ENCODE measurements around the gene SRSF8.
A peak's percentile ranks its signal among the peaks of the same experiment; 100 is the strongest.

Gene SRSF8

DNA sequence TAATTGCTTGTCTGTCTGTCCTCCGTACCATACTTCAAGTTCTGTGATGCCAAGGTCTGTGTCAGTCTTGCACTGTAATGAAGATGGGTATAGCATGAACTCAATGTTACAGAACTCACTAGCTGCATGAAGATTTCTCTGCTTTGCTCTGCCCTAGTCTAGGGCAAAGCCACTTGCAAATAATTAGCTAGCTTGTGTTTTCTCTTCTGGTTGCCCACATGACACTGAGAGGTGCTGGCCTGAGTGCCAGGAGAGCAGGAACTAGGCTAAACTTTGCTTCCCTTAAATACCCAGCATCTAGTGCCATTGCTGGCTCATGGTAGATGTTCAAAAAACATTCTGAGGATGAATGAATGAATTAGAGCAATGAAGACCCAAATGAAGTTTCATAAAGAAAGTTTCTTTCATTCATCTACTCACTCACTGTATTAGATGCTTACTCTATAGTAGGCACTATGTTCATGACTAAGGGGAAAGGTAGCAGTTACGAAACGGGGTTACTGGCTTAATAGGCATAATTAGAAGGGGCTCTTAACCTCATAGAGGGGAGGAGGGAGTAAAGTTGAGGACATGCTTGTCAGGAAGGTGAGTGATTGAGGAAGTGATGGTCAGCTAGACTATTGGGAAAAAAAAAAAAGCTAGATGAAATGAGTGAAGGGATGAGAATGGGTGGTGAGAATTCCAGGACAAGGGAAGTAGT lies 18.5 kb downstream of the SRSF8 start:
- Histone ChIP-seq H3K4me1 (ENCODE audit: control insufficient read depth, insufficient read depth, low read length) (peaks cover 21% of the 10 kb centered on the region), H3K36me3 (ENCODE audit: control insufficient read depth, insufficient read depth, low read length) (no peaks in the 10 kb centered on the region), H3K4me3 (ENCODE audit: low read depth, low read length) (no peak overlapping the region), H3K27me3 (ENCODE audit: control insufficient read depth, insufficient read depth, low read length) (peaks cover 25% of the 10 kb centered on the region), H3K9me3 (ENCODE audit: control insufficient read depth, insufficient read depth, low read depth, low read length) (no peaks in the 10 kb centered on the region), H3K9ac (ENCODE audit: low read length) (no peak overlapping the region), H3K27ac (ENCODE audit: low read depth, low read length) (no peak overlapping the region)

DNA sequence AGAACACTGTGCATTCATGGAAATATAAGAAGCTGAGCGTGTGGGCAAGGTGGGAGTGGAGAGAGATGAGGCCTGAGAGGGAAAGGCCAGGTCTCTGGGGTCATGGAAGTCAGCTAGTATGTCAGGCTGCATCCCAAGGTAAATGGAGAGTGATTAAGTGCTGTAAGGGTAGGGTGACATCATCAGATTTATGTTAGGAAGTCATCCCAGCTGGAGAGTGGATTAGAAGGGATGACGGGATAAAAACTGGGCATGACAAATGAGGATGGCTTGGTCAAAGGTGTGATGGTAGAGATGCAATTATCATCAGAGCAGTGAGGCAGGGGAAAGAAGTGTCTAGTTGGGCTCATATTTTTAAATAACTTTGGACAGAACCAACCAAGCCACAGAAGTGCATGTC lies 19.4 kb downstream of the SRSF8 start:
- peaks cover 18% of the 10 kb centered on the region for H3K4me1 ChIP-seq (ENCODE audit: control insufficient read depth, insufficient read depth, low read length)
- H3K9me3 ChIP-seq (ENCODE audit: control insufficient read depth, insufficient read depth, low read depth, low read length) = no peaks in the 10 kb centered on the region
- no peaks in the 10 kb centered on the region for H3K36me3 ChIP-seq (ENCODE audit: control insufficient read depth, insufficient read depth, low read length)
- peaks cover 34% of the 10 kb centered on the region for H3K27me3 ChIP-seq (ENCODE audit: control insufficient read depth, insufficient read depth, low read length)
- no peak overlapping the region for H3K4me3 ChIP-seq (ENCODE audit: low read depth, low read length)
- no peak overlapping the region for H3K27ac ChIP-seq (ENCODE audit: low read depth, low read length)
- H3K9ac ChIP-seq (ENCODE audit: low read length) = no peak overlapping the region

DNA sequence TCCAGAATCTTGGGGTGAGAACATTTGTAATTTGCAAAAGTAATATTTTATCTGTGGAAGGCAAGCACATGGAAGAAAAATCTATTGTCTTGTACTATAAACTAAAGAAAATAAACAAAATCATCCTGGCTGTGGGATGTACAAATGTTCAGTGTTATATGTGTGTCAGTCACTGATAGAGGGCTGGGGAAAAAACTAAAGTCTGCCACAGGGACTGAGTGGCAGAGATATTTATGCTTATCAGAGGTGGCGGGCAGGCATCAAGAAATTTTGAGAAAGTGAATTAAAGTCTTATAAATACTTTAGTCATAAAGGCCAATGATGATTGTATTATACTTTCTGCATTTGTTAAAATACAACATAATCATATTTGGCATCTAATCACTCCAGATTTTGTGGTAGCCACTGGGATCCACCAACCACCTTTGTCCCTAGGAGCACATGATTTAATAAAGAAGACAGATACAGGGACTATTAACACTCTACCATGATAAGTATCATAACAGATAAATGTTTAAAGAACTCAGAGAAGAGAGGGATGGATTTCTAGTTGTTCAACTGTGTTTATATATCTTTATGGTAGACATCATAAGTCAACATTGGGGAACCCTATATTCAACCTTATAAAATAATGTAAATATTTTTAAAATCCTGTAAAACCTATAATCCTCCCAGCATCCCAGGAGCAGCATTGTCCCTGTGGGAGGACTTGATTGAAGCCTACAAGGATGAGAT lies 20.3 kb downstream of the SRSF8 start:
- H3K9ac ChIP-seq (ENCODE audit: low read length) = no peak overlapping the region
- peaks cover 12% of the 10 kb centered on the region for H3K4me1 ChIP-seq (ENCODE audit: control insufficient read depth, insufficient read depth, low read length)
- H3K9me3 ChIP-seq (ENCODE audit: control insufficient read depth, insufficient read depth, low read depth, low read length) = no peaks in the 10 kb centered on the region
- no peak overlapping the region for H3K27ac ChIP-seq (ENCODE audit: low read depth, low read length)
- H3K4me3 ChIP-seq (ENCODE audit: low read depth, low read length) = no peak overlapping the region
- H3K27me3 ChIP-seq (ENCODE audit: control insufficient read depth, insufficient read depth, low read length) = peaks cover 43% of the 10 kb centered on the region
- no peaks in the 10 kb centered on the region for H3K36me3 ChIP-seq (ENCODE audit: control insufficient read depth, insufficient read depth, low read length)

DNA sequence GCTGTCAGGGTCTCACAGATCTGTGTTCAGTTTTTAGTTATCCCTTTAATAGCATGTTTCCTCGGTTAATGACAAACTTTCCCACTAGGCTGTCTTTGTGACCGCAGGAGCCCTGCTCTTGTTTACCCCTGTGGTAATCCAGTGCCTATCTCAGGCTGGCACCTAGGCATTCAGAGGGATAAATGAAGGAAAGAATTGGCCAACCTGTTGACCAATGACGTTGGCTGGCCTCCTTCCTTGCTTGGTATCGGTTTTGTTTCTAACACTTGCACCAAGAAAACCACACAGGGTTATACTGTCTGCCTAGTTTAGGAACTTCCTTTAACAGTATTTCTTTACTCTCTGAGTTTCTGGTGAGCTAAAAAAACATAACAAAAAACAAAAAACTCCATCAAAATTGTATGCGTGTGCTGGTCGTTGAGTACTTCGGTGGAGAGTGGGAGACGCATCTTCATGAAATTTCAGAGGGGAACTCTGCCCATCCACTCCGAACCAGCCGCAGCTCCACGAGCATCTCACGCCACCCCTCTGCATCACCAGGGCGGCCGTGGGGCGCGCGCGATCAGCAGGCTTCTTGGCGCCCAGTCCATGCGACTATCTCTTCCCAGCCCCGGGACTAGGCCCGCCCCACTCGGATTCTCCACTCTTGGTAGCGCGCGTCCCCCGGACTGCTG lies 22.4 kb downstream of the SRSF8 start:
- Histone ChIP-seq H3K9me3 (ENCODE audit: control insufficient read depth, insufficient read depth, low read depth, low read length) (no peaks in the 10 kb centered on the region), H3K4me1 (ENCODE audit: control insufficient read depth, insufficient read depth, low read length) (peaks cover 12% of the 10 kb centered on the region), H3K27me3 (ENCODE audit: control insufficient read depth, insufficient read depth, low read length) (peaks cover 51% of the 10 kb centered on the region), H3K9ac (ENCODE audit: low read length) (peak overlapping the region; percentile 53), H3K36me3 (ENCODE audit: control insufficient read depth, insufficient read depth, low read length) (no peaks in the 10 kb centered on the region), H3K4me3 (ENCODE audit: low read depth, low read length) (peak overlapping the region; percentile 89), H3K27ac (ENCODE audit: low read depth, low read length) (no peak overlapping the region)

DNA sequence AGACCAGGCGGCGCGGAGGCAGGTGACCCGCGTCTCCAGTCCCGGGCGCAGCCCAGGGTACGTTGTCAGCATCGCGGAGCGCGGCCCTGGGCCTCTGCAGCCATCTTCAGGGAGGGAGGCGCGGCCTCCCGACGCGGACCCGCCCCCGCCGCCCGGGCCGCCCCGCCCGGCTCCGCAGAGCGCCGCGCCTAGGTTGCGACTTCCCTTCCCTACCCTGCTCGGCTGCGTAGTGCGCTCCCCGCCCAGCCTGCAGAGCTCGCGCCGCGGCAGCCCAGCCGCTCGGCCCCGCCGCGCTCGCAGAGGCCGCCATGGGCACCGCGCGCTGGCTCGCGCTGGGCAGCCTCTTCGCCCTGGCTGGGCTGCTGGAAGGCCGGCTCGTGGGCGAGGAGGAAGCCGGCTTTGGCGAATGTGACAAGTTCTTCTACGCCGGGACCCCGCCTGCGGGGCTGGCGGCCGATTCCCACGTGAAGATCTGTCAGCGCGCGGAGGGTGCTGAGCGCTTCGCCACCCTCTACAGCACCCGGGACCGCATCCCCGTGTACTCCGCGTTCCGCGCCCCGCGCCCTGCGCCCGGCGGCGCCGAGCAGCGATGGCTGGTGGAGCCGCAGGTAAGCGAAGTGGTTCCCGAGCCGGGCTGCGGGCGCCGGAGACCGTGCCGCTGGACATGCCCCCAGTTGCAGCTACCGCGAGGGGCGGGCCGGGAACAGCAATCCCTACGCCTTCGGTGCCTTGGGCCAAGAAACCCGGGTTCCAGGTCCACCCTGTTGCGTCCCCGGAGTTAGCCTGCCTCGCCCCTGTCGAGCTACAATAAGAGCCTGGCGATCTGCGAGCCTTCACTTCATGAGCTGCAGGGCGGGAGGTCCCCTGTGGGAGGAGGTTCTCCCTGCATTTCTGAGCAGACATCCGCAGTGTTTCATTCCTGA lies 23.2 kb downstream of the SRSF8 start, which contains the start of gene ENDOD1:
Gene ENDOD1 (plus strand): TSS at position 227 of the 923 bp plus-strand sequence. CDS start 82 bp downstream, at position 309.
- Histone ChIP-seq H3K27ac (ENCODE audit: low read depth, low read length) (no peak within 1 kb of the TSS), H3K9me3 (ENCODE audit: control insufficient read depth, insufficient read depth, low read depth, low read length) (no peaks in the 10 kb centered on the region), H3K9ac (ENCODE audit: low read length) (peak within 1 kb of the TSS; percentile 53), H3K36me3 (ENCODE audit: control insufficient read depth, insufficient read depth, low read length) (no peaks in the 10 kb centered on the region), H3K4me1 (ENCODE audit: control insufficient read depth, insufficient read depth, low read length) (peaks cover 7% of the 10 kb centered on the region), H3K4me3 (ENCODE audit: low read depth, low read length) (peak within 1 kb of the TSS; percentile 89), H3K27me3 (ENCODE audit: control insufficient read depth, insufficient read depth, low read length) (peaks cover 51% of the 10 kb centered on the region)

DNA sequence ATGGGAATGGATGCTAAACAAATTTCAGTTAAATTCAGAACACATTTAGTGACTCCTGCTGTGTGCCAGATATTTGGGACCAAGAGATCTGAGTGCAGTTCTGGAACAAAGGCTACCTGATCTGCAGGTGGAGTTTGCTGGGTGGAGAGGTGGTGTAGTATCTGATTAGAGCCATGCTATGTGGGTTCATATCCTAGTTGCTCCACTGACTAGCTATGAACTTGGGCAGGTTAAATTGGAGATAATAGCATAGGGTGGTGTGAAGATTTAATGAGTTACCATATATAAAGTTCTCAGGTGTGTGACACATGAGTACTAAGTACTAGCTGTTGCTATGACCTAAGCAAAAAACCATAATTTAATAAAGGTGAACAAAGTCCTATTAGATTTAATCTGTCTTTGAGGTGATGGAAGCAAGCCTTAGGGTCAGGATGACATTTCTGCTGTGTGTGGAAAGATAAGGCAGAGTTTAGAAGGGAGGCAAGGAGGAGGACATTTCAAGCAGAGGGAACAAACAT lies 25.0 kb downstream of the SRSF8 start:
- no peak overlapping the region for H3K27ac ChIP-seq (ENCODE audit: low read depth, low read length)
- no peaks in the 10 kb centered on the region for H3K9me3 ChIP-seq (ENCODE audit: control insufficient read depth, insufficient read depth, low read depth, low read length)
- H3K4me1 ChIP-seq (ENCODE audit: control insufficient read depth, insufficient read depth, low read length) = peaks cover 7% of the 10 kb centered on the region
- H3K9ac ChIP-seq (ENCODE audit: low read length) = no peak overlapping the region
- peaks cover 48% of the 10 kb centered on the region for H3K27me3 ChIP-seq (ENCODE audit: control insufficient read depth, insufficient read depth, low read length)
- no peak overlapping the region for H3K4me3 ChIP-seq (ENCODE audit: low read depth, low read length)
- no peaks in the 10 kb centered on the region for H3K36me3 ChIP-seq (ENCODE audit: control insufficient read depth, insufficient read depth, low read length)

DNA sequence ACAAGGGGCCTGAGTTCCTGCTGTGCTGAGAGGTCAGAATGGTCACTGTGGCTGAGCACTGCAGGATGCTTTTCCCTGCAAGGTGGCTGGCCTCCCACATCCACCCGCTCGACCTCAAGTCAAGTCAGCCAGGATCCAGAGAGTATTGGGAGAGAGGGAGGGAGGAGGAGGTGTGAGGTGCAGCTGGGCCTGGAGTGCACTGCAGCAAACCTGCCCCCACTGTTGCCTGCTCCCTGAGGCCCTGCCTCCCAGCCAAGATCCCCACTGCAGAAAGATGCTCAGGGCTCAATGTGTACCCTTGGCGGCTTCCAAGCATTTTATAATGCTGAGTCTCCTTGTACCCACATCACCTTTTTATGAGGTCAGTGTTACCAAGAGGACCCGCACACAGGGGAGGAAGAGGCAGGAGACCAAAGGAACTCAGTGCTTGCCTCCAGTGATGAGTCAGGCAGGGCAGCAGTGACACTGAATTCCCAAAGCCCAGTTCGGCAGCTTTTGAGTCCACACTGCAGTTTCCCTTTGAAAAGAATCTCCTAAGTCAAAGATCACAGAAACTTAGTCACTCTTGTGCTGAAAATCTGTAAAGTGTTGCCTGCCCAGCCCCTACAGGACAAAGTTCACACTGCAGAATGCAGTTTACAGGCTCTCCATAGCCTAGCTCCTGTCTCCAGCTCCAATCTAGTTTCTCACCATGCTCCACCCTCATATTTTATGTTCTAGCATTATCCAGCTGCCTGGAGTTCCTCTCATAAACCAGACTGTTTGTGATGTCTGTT lies 26.0 kb downstream of the SRSF8 start:
- H3K27me3 ChIP-seq (ENCODE audit: control insufficient read depth, insufficient read depth, low read length) = peaks cover 47% of the 10 kb centered on the region
- H3K36me3 ChIP-seq (ENCODE audit: control insufficient read depth, insufficient read depth, low read length) = no peaks in the 10 kb centered on the region
- peaks cover 7% of the 10 kb centered on the region for H3K4me1 ChIP-seq (ENCODE audit: control insufficient read depth, insufficient read depth, low read length)
- no peak overlapping the region for H3K4me3 ChIP-seq (ENCODE audit: low read depth, low read length)
- H3K9me3 ChIP-seq (ENCODE audit: control insufficient read depth, insufficient read depth, low read depth, low read length) = no peaks in the 10 kb centered on the region
- no peak overlapping the region for H3K9ac ChIP-seq (ENCODE audit: low read length)
- no peak overlapping the region for H3K27ac ChIP-seq (ENCODE audit: low read depth, low read length)

DNA sequence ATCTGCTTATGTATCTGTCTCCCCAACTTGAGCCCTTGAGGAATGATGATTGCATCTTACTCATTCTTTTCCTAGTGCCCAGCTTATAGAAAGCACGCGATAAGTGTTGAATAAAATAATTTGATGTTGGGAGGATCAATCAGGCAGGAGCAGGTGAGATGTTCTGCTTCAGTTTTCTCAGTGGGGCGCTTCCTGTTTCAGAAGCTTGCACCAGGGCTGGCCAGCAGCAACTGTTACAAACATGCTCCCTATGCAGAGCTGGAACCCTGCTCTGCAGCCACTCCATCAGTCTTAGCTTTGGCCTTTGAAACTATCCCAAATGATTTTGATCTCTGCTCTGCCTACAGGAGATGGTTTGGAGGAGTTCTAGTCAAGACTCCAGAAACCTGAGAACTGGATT lies 26.8 kb downstream of the SRSF8 start:
- no peak overlapping the region for H3K9ac ChIP-seq (ENCODE audit: low read length)
- peaks cover 7% of the 10 kb centered on the region for H3K4me1 ChIP-seq (ENCODE audit: control insufficient read depth, insufficient read depth, low read length)
- no peaks in the 10 kb centered on the region for H3K36me3 ChIP-seq (ENCODE audit: control insufficient read depth, insufficient read depth, low read length)
- no peak overlapping the region for H3K27ac ChIP-seq (ENCODE audit: low read depth, low read length)
- peaks cover 41% of the 10 kb centered on the region for H3K27me3 ChIP-seq (ENCODE audit: control insufficient read depth, insufficient read depth, low read length)
- no peak overlapping the region for H3K4me3 ChIP-seq (ENCODE audit: low read depth, low read length)
- no peaks in the 10 kb centered on the region for H3K9me3 ChIP-seq (ENCODE audit: control insufficient read depth, insufficient read depth, low read depth, low read length)

DNA sequence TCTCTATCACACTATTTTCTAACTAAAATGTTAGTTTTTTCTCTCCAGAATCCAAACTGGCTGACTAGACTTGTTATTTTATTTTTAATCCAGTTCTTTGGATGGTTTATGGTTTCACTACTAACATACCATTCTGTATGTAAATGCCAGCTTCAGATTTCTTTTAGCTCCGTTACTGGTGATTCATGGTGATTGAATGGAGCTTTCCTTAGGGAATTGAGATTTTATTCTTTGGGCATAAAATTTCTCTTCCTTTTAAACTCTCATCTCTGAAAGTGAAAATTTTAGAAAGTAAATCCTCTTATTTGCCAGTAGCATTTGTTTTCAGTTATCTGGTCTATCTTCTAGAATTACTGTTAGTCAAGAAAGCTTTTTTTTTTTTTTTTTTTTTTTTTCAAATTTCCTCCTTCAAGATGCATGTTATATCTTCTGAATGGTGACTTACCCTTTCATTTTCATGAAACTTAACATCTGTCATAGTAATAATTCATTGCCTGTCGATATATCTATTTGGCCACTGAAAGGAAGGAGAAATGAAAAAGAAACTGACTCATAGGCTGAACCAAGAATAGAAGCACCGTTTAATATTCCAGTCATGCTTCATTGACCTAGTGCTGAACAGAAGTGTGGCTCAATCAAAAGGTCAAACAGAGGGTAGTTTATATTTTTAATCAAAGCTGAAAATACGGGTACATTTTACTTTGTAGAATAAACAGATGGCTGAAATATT lies 29.3 kb downstream of the SRSF8 start:
- H3K4me3 ChIP-seq (ENCODE audit: low read depth, low read length) = no peak overlapping the region
- no peak overlapping the region for H3K9ac ChIP-seq (ENCODE audit: low read length)
- no peaks in the 10 kb centered on the region for H3K36me3 ChIP-seq (ENCODE audit: control insufficient read depth, insufficient read depth, low read length)
- H3K27me3 ChIP-seq (ENCODE audit: control insufficient read depth, insufficient read depth, low read length) = peaks cover 19% of the 10 kb centered on the region
- no peaks in the 10 kb centered on the region for H3K4me1 ChIP-seq (ENCODE audit: control insufficient read depth, insufficient read depth, low read length)
- H3K27ac ChIP-seq (ENCODE audit: low read depth, low read length) = no peak overlapping the region
- H3K9me3 ChIP-seq (ENCODE audit: control insufficient read depth, insufficient read depth, low read depth, low read length) = no peaks in the 10 kb centered on the region
